EH (cell line): ENCODE measurements around the gene S1PR1.
"Not testable (repeated sequence)": the region's sequence is repeated elsewhere in the genome, so short reads cannot be mapped to it uniquely, and the experiment has no call there.

Source experiments
- DNase-seq: peaks from one replicate; pipeline ENCODE4 v3.0.0-alpha.2; 2015; ENCODE audit warnings: low read depth

The S1PR1 gene

DNA sequence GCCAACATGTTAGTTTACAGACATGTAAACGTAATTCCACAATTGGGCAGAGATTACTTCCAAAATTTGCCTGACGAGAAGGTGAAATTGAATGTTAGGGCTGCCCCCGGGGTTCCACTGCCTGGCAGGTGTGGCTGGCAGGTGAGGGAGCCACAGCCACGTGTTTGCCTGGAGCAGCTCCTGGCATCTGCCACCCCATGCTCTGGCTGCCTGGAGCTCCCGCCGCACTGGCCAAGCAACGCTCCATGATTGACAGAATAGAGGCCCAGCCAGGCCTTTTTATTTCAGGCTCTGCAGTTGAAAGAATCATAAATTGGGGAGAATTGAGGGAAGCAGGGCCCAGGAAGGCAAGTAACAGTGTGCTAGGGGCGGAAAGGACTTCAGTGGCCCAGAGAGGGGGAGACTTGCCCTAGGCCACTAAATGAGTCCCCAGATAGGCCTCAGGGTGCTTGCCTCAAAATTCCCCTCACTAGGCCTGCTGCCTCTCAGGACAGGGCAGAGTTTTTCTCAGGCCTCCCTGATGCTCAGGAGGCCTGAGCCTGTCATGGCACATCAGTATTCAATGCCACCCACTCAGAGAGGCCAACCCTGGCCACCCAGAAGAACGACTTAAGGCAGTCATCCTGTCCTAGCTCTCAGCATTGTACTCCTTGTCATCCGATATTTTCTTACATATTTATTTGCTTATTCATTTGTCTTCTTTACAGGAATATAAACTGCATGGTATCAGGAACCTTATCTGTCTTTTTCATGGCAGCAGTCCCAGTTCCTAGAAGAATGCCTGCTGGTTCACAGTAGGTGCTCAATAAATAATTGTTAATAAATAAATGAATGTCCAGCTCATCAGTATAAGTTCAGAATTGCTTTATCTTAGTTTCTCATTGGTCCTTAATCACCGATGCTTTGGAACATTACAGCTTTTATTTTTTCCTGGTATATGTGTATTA is 16.6 kb upstream of the S1PR1 start:
- DNase-seq, result no peak

DNA sequence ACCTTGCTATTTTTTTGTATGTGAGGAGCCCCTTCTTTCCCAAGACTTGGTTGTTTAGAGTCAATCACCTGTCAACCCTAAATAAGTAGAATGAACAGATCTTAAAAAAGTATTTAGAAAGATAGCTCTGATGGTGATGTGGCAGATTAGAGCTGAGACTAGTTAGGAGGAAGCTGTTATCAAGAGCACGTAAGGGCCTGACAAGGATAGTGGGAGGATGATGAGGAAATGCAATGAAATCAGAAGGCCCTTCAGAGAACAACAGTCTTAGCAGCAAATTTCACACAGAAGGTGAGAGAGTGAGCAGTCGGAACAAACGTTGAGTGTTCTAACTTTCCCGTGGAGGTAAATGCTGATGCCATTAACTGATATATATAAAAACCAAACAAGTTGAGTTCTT is 15.9 kb upstream of the S1PR1 start:
- no peak for DNase-seq

DNA sequence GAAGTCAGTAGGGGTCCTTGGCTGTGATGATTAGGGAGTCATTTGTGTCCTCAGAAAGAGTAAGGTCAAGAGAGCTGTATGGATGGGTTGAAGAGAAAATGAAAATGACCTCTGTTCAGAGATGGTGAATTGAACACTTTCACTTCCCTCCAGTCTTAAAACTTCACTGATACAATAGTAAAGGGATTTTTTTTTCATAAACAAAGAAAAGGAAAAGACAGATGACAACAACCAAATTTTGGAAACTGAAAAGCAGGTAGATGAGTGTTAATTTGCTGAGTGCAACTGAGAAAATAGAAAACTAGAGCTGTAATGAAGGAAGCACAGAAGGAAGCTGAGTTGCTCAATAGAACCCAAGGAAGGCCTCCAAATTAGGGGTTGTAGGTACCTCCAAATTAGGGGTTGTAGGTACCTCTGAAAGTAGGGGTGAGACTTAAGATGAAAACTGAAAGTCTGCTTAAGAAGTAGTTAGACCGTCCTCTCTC is 14.8 kb upstream of the S1PR1 start:
- DNase-seq, result no peak

DNA sequence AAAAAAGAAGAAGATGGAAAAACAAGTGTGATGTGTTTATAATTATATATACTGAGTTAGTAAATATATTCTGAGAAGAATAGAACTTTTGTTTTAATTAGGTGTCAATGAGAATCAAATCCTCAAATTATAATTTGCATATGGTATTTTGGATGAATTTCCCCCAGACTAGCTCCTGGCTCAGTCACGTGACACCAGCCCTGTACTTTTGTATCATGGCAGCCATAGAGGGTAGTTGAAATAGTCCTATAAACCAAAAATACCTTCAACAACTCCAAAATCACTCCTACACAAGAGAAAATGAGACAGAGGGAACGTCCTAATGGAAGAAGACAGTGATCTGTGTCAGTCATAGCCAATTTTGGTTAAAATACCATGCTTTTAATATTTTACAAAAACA is 9.0 kb upstream of the S1PR1 start:
- DNase-seq, result no peak

DNA sequence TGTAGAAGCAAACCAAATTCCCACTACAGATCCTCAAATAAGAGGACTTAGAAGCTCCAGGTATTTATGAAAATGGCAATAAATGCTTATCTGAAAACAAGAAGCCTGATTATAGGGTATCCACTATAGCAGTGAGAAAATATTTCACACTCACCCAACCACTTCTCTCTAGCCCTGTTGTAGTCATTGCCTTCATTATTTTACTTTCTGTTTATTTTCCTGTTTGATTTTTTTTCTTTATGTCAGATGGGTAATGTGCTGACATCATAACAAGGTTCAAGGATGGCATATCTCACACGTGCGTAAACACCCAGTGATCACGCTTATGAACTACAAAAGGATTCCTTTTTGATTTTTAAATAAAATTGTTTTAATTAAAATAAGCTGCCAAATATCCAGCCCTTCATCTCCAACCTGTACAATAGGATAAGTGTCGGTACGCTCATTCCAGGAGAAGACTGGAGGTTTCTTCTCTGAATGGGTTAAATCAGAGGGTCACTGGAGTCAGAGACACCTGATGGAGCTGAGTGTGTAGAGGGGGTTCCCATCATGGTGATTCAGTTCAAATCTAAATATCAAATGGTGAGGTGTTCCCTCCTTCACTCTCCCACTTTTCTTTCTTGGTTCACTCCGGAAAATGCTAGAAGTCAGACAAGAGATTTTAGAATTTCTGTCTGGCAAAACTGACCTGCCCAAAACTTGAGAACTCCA is 8.2 kb upstream of the S1PR1 start:
- DNase-seq, result no peak

DNA sequence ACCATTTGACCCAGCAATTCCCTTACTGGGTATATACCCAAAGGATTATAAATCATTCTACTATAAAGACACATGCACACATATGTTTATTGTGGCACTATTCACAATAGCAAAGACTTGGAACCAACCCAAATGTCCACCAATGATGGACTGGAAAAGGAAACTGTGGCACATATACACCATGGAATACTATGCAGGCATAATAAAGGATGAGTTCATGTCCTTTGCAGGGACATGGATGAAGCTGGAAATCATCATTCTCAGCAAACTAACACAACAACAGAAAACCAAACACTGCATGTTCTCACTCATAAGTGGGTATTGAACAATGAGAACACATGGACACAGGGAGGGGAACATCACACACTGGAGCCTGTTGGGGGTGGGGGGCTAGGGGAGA is 4.6 kb upstream of the S1PR1 start:
- not testable (repeated sequence) for DNase-seq

DNA sequence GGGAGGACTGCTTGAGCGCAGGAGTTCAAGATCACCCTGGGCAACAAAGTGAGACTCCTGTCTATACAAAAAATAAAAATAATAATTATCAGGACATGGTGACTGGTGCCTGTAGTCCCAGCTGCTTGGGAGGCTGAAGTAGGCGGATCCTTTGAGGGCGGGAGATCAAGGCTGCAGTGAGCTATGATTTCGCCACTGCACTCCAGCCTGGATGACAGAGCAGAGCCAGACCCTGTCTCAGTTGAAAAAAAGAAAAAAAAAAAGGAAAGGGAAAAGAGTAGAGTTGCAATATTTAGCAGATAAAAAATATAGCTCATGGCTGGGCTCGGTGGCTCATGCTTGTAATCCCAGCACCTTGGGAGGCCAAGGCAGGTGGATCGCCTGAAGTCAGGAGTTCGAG is 3.3 kb upstream of the S1PR1 start:
- no peak for DNase-seq

DNA sequence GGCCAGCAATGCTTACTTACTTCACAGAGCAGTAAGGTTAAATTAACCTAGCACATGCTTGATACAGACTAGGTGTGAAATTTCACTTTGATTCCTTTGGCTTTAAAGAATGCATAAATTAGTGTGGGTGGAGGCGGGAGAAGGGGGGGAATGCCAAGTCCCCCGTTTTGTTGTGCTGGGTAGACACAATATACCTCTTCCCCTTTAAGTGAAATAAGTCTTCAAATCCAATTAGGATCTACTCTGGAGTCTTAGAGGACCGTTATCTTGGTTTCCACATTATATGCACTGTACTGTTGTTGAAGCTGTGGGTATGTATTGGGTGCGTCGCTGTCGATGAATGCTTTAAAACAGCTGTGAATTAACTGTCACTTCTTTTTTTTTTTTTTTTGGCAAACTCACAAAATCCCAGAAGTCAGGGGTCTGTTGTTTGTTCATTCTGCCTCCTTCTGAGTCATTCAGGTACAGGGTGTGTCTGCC is 1.6 kb upstream of the S1PR1 start:
- no peak for DNase-seq

DNA sequence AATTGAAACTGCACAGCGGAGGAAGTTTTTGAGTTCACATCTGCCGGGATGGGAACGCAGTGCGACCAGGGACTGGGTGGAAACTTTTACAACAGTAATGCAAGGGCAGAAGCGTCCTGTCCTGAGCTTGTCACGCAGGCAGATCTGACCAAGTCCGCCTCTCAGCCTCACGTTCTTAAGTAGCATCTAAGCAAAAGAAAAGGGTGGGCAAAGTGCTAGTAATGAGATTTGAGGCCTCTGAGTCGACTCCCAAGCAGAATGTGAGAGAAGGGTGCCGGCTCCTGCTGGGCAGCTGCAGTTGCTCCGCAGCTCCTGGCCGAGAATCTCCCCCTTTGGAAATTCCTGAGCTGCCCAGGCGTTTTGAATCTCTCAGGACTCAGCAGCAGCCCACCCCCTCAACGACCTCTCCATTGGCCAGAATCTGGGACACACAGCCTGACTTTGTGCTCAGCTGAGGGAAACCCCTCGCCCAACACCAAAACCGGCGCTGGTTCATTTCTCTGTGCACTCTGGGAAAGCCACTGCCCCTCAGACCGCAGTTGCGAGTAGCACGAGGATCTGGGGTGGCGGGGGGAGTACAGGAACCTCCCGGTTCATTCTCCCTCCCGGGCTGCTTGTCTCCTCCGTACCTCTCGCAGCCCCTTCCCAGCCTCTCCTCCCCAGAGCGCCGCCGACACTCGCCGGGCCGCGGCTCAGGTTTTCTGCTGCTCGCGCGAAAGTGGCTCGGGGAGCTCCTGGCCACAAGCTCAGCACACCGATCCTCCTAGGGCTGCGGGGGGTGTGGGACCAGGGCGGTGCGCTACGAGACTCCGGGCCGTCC is 913 bp upstream of the S1PR1 start:
- peak; percentile 61 for DNase-seq

DNA sequence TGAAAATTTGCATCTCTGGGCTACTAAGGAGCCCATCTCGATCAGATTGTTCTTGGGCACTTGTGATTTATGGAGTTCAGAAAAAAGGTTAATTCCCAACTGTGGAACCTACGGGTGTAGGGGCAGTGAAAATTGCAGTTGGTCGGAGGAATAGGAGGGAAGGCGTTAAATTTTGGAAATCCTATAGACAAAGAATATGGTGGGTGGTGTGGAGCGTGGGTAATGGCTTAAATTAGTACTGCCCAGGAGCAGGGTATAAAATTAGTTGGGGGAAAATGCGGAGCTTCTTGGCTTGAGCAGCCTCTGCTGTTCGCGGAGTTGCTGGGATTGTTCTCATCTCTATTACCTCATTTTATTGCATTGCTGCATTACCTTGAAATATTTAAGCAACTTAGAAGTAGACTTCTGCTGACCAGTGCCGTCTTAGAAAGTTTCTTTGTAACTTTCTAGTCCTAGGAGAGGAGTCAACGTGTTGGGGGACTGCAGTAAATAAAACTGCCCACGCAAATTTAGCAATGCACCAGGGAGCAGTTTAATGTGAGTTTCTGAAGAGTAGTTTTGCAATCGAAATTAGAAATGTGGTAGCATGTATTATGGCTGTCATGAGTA is 514 bp downstream of the S1PR1 start:
- DNase-seq, result peak; percentile 62

DNA sequence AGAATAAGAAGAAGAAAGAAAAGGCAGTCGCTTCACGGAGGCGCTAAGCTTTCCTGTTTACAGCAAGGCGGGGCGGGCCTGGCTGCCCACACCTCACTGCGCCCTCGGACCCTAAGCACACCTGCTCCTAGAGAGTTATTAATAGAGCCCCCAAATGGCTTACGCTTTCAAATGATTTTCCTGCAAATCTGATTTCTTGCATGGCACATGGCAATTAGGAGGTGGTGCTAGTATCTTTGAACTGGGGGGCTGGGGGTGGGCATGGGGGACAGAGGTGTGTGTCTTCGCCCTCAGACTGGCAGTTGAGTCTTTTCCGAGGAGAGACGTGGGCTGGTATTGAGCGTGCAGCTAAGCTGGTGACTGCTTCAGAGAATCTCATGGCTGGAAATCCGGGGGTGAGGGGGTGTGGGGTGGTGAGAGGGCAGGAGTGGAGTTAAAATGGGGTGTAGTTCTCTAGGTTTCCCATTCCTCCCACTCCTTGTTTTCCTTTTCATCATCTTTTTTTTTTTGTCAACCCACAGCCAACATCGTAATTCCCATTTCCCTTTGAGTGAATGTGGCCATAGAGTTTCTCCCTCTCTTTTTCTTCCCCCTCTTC is 1.3 kb downstream of the S1PR1 start:
- DNase-seq, result no peak

DNA sequence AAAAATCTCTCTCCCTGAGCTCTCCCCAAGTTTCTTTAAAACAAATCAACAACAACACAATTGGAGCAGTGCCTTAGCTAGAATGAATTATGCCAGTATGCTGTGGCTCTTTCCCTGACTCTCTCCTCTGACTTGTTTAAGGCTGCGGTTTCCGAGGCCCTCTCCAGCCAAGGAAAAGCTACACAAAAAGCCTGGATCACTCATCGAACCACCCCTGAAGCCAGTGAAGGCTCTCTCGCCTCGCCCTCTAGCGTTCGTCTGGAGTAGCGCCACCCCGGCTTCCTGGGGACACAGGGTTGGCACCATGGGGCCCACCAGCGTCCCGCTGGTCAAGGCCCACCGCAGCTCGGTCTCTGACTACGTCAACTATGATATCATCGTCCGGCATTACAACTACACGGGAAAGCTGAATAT is 1.9 kb downstream of the S1PR1 start:
- DNase-seq, result peak; percentile 92

DNA sequence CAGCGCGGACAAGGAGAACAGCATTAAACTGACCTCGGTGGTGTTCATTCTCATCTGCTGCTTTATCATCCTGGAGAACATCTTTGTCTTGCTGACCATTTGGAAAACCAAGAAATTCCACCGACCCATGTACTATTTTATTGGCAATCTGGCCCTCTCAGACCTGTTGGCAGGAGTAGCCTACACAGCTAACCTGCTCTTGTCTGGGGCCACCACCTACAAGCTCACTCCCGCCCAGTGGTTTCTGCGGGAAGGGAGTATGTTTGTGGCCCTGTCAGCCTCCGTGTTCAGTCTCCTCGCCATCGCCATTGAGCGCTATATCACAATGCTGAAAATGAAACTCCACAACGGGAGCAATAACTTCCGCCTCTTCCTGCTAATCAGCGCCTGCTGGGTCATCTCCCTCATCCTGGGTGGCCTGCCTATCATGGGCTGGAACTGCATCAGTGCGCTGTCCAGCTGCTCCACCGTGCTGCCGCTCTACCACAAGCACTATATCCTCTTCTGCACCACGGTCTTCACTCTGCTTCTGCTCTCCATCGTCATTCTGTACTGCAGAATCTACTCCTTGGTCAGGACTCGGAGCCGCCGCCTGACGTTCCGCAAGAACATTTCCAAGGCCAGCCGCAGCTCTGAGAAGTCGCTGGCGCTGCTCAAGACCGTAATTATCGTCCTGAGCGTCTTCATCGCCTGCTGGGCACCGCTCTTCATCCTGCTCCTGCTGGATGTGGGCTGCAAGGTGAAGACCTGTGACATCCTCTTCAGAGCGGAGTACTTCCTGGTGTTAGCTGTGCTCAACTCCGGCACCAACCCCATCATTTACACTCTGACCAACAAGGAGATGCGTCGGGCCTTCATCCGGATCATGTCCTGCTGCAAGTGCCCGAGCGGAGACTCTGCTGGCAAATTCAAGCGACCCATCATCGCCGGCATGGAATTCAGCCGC is 2.5 kb downstream of the S1PR1 start:
- no peak for DNase-seq

DNA sequence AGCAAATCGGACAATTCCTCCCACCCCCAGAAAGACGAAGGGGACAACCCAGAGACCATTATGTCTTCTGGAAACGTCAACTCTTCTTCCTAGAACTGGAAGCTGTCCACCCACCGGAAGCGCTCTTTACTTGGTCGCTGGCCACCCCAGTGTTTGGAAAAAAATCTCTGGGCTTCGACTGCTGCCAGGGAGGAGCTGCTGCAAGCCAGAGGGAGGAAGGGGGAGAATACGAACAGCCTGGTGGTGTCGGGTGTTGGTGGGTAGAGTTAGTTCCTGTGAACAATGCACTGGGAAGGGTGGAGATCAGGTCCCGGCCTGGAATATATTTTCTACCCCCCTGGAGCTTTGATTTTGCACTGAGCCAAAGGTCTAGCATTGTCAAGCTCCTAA is 3.2 kb downstream of the S1PR1 start:
- DNase-seq, result no peak

DNA sequence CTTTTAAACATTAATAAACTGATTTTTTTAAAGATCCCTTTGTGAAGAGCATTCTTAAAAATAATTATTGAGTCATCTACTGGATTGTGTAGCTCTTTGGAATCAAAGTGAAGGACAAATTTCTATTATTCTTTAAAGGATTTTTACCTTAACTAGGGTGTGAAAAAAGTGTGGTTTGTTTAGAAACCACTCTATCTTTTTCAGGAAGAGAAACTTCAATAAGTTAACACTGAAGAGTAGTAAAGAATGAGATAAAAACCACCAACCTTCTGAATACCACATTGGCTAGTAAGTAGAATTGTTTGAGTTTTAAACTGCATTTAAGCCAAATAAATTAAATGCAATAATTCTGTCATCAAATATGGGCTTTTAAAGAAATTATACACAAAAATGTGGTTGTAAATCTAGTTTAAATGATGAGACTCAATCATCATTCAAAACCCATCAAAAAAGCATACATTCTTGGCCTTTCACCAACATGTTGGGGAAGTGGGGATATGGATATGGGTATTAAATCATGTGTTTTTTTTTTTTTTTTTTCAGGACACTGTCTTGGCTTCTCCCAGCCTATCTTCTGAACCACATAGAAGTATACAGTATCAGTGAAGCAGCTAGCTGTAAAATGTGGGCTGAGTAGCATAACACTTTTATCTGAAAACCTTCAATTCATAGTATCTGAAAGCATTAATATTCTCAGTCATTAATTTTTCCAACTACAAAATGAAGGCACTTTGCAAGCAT is 4.8 kb downstream of the S1PR1 start:
- DNase-seq, result no peak

DNA sequence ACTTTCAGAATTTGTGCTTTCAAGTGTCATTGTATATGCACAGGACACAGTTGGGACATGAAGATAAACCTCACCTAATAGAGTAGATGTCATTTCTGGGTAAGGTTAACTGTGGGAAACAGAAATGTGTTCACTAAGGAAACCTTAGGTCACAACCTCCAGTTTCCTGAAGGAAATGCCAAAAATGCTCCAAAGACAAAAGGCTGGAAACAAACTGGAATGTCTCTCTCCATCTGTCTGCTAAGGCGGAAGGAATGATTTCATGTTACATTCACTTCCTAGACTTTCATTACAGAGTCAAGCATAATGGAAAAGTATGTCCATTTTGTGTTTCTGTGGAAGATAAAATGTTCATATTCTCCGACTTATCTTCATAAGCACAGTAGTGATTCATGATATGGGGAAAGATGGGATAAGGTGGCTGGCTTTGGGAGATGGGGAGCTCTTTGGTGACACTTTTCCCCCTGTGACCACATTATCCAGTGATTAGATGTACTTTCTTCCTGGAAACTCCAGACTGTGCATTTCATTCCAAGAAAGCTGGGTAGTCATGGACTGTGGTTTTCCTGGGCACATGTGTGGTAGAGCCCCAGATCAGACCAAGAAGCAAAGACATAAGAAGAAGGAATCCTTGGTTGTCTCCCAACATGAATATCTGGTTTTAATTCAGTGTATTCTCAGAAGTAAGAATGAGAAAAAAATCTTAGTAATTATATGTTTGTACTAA is 5.7 kb downstream of the S1PR1 start:
- DNase-seq, result no peak

DNA sequence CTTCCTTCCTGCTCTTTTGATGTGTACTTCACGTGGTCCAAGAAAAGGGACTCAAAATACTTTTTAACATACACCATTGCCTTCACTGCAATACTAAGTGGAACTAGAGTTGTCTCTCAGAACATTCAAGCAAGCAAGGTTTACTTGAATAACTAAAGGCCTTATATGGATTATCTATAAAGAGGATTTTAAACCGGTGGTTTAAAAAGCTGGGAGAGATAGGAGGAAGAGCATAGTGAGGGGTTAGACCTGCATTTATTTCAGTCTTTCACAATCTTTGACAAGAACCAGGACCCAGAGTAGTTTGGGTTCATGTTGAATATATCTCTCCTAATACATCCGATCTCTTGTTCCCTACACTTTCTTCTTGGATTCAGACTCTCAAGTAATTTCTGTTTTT is 6.9 kb downstream of the S1PR1 start:
- DNase-seq, result no peak

DNA sequence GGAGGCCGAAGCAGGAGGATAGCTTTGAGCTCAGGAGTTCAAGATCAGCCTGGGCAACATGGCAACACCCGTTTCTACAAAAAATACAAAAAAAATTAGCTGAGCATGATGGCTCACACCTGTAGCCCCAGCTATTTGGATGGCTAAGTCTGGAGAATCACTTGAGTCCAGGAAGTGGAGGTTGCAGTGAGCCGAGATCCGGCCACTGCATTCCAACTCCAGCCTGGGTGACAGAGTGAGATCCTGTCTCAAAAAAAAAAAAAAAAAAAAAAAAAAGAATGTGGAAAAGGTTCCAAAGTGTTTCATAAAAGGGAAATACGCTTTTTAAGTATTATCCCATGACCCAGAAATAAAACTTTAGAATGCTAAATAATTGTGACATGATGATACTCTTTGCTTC is 8.0 kb downstream of the S1PR1 start:
- no peak for DNase-seq
